ENCODE results near the gene MICU2. TPM values are rescaled to one million over a fixed set of nuclear protein-coding genes. Genes with fewer than 3 reads are reported as not detected.

MICU2 gene
- total and polyA plus RNA-seq, 2 of the 13 experiments (the other 11 are each of a cell fraction or from before 2014, with no cell fraction given), result 31.7 to 42.4 TPM

DNA sequence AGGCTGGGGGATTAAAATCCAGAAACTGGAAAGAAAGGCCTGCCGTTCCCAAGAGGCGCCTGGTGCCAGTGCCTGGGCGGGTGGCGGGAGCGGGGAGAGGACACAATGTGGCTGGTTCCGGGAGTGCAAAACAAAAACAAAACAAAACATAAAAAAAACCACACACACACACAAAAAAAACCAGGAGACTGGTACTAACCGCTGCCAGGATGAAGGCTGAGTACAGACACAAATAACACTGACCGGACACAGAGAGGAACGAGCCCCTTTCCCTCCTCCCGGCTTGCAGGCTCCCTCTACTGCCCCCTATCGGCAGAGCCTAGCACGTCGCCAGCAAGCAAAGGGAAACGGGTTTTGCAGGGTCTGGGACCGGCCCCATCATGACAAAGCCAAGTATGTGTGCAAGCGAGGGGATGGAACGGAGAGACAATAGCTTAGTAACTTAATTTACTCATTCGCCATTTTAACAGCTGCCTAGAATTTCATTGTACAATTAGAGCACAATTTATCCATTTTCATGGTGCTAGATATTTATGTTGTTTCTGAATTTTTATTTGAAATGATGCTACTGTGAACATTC lies 127.0 kb downstream of the MICU2 start (continued):
- TF ChIP-seq RBAK (CRISPR knock-in tag; IDR thresholded peaks at IDR 0.05), result no peak
- TF ChIP-seq ASH2L (IDR thresholded peaks at IDR 0.05; ENCODE audit: insufficient read length, low read depth, low read length), result no peak
- TF ChIP-seq, protein P1, sequence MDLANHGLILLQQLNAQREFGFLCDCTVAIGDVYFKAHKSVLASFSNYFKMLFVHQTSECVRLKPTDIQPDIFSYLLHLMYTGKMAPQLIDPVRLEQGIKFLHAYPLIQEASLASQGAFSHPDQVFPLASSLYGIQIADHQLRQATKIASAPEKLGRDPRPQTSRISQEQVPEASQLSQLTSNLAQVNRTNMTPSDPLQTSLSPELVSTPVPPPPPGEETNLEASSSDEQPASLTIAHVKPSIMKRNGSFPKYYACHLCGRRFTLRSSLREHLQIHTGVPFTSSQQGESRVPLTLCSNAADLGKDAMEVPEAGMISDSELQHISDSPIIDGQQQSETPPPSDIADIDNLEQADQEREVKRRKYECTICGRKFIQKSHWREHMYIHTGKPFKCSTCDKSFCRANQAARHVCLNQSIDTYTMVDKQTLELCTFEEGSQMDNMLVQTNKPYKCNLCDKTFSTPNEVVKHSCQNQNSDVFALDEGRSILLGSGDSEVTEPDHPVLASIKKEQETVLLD (CRISPR knock-in tag; IDR thresholded peaks at IDR 0.05; ENCODE audit: low read depth), result no peak
- TF ChIP-seq, protein P2, sequence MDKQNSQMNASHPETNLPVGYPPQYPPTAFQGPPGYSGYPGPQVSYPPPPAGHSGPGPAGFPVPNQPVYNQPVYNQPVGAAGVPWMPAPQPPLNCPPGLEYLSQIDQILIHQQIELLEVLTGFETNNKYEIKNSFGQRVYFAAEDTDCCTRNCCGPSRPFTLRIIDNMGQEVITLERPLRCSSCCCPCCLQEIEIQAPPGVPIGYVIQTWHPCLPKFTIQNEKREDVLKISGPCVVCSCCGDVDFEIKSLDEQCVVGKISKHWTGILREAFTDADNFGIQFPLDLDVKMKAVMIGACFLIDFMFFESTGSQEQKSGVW (CRISPR knock-in tag; IDR thresholded peaks at IDR 0.05; ENCODE audit: borderline replicate concordance), result no peak
- TF ChIP-seq, protein P3, sequence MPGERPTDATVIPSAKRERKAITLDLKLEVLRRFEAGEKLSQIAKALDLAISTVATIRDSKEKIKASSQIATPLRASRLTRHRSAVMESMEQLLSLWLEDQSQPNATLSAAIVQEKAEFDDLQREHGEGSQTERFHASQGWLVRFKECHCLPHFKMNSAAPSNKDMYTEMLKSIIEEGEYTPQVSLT (CRISPR knock-in tag; IDR thresholded peaks at IDR 0.05; ENCODE audit: borderline replicate concordance, low read depth), result no peak
- no peak for TF ChIP-seq ZIK1 (CRISPR knock-in tag; IDR thresholded peaks at IDR 0.05; ENCODE audit: borderline replicate concordance, low read depth)
- peak; percentile 41; the same call in 1 of the 2 replicates for TF ChIP-seq ZFY (CRISPR knock-in tag; IDR thresholded peaks at IDR 0.05)
- TF ChIP-seq PHF5A (CRISPR knock-in tag; IDR thresholded peaks at IDR 0.05; ENCODE audit: low read depth, unreplicated experiment), result no peak
- no peak for TF ChIP-seq EZH2 (conservative IDR thresholded peaks at IDR 0.05; ENCODE audit: low read depth, low read length)
- TF ChIP-seq ZNF724P (CRISPR knock-in tag; IDR thresholded peaks at IDR 0.05; ENCODE audit: borderline replicate concordance), result no peak
- 0 out of 2 replicates have a peak, but pooled peaks have one; percentile 38 for TF ChIP-seq YEATS4 (CRISPR knock-in tag; IDR thresholded peaks at IDR 0.05; ENCODE audit: borderline replicate concordance)
- no peak for TF ChIP-seq ZNF891 (CRISPR knock-in tag; IDR thresholded peaks at IDR 0.05)
- no peak for TF ChIP-seq HOXA9 (CRISPR knock-in tag; IDR thresholded peaks at IDR 0.05; ENCODE audit: borderline replicate concordance)
- TF ChIP-seq, protein P4, sequence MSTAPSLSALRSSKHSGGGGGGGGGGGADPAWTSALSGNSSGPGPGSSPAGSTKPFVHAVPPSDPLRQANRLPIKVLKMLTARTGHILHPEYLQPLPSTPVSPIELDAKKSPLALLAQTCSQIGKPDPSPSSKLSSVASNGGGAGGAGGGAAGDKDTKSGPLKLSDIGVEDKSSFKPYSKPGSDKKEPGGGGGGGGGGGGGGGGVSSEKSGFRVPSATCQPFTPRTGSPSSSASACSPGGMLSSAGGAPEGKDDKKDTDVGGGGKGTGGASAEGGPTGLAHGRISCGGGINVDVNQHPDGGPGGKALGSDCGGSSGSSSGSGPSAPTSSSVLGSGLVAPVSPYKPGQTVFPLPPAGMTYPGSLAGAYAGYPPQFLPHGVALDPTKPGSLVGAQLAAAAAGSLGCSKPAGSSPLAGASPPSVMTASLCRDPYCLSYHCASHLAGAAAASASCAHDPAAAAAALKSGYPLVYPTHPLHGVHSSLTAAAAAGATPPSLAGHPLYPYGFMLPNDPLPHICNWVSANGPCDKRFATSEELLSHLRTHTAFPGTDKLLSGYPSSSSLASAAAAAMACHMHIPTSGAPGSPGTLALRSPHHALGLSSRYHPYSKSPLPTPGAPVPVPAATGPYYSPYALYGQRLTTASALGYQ (CRISPR knock-in tag; IDR thresholded peaks at IDR 0.05), result no peak
- TF ChIP-seq IKZF1 (IDR thresholded peaks at IDR 0.05), result no peak
- TF ChIP-seq, protein P5, sequence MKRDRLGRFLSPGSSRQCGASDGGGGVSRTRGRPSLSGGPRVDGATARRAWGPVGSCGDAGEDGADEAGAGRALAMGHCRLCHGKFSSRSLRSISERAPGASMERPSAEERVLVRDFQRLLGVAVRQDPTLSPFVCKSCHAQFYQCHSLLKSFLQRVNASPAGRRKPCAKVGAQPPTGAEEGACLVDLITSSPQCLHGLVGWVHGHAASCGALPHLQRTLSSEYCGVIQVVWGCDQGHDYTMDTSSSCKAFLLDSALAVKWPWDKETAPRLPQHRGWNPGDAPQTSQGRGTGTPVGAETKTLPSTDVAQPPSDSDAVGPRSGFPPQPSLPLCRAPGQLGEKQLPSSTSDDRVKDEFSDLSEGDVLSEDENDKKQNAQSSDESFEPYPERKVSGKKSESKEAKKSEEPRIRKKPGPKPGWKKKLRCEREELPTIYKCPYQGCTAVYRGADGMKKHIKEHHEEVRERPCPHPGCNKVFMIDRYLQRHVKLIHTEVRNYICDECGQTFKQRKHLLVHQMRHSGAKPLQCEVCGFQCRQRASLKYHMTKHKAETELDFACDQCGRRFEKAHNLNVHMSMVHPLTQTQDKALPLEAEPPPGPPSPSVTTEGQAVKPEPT (CRISPR knock-in tag; IDR thresholded peaks at IDR 0.05; ENCODE audit: low read depth), result no peak
- no peak for TF ChIP-seq ZFP82 (CRISPR knock-in tag; IDR thresholded peaks at IDR 0.05; ENCODE audit: borderline replicate concordance)

Measured in HepG2 (cell line).